Dendritic cell treated with granulocyte-macrophage colony-stimulating factor and Interleukin-4, amounts not matched to agents 40 ng/mL and 50 ng/mL, for 4 days (primary cell): Measurements from ENCODE around the gene MUC3A.

Experiments
- H3K27ac Mint-ChIP-seq: one replicate; pipeline ENCODE4 v1.8.0; 2022; ENCODE audit warnings: mild to moderate bottlenecking, mixed read lengths
- H3K27me3 Mint-ChIP-seq: one replicate; pipeline ENCODE4 v1.8.0; 2022; ENCODE audit warnings: mild to moderate bottlenecking, mixed read lengths
- H3K36me3 Mint-ChIP-seq: one replicate; pipeline ENCODE4 v1.8.0; 2022; ENCODE audit warnings: low read depth, mixed read lengths
- H3K4me1 Mint-ChIP-seq: one replicate; pipeline ENCODE4 v1.8.0; 2022; ENCODE audit warnings: low read depth, mixed read lengths
- H3K4me3 Mint-ChIP-seq: one replicate; pipeline ENCODE4 v1.8.0; 2022; ENCODE audit warnings: mild to moderate bottlenecking, moderate library complexity, mixed read lengths
- H3K9me3 Mint-ChIP-seq: one replicate; pipeline ENCODE4 v1.8.0; 2022; ENCODE audit warnings: mixed read lengths
- intact Hi-C: fragments of 100-400 bp; cut with micrococcal nuclease; formaldehyde crosslinking; loops from one replicate; pipeline ENCODE4 v1.15.0; 2022

Gene MUC3A

GRCh38 chr7:100952641-100953040 lies 3.3 kb downstream of the MUC3A start:
- Mint-ChIP-seq H3K4me3 (no peak overlapping the region), H3K27ac (no peak overlapping the region), H3K36me3 (no peaks in the 10 kb centered on the region), H3K9me3 (no peaks in the 10 kb centered on the region), H3K4me1 (no peaks in the 10 kb centered on the region), H3K27me3 (peaks cover 21% of the 10 kb centered on the region)
- intact Hi-C loops, result no loop called here

GRCh38 chr7:100957832-100958421 lies 8.6 kb downstream of the MUC3A start:
- Mint-ChIP-seq H3K27me3 (peaks cover 3% of the 10 kb centered on the region), H3K4me3 (no peak overlapping the region), H3K4me1 (no peaks in the 10 kb centered on the region), H3K9me3 (no peaks in the 10 kb centered on the region), H3K36me3 (no peaks in the 10 kb centered on the region), H3K27ac (no peak overlapping the region)
- intact Hi-C loops, result no loop called here

- H3K9me3 Mint-ChIP-seq, result no peaks in the 10 kb centered on the region
- no peak overlapping the region for H3K27ac Mint-ChIP-seq
- intact Hi-C loops, result no loop called here
- no peaks in the 10 kb centered on the region for H3K36me3 Mint-ChIP-seq
- H3K4me1 Mint-ChIP-seq, result no peaks in the 10 kb centered on the region
- H3K4me3 Mint-ChIP-seq, result no peak overlapping the region
- H3K27me3 Mint-ChIP-seq, result peaks cover 16% of the 10 kb centered on the region
Observed at GRCh38 chr7:100959894-100960293, 10.6 kb downstream of the MUC3A start.

GRCh38 chr7:100962537-100962936 lies 13.2 kb downstream of the MUC3A start:
- intact Hi-C loops, result no loop called here
- peaks cover 6% of the 10 kb centered on the region for H3K4me1 Mint-ChIP-seq

GRCh38 chr7:100963386-100963785 lies 14.1 kb downstream of the MUC3A start:
- intact Hi-C loops, result no loop called here
- Mint-ChIP-seq H3K27ac (no peak overlapping the region), H3K9me3 (no peaks in the 10 kb centered on the region), H3K4me1 (peaks cover 6% of the 10 kb centered on the region), H3K36me3 (no peaks in the 10 kb centered on the region), H3K4me3 (no peak overlapping the region), H3K27me3 (peaks cover 48% of the 10 kb centered on the region)

More at GRCh38 chr7:100962537-100962936, 13.2 kb downstream of the MUC3A start:
- peaks cover 39% of the 10 kb centered on the region for H3K27me3 Mint-ChIP-seq
- no peaks in the 10 kb centered on the region for H3K36me3 Mint-ChIP-seq
- no peak overlapping the region for H3K4me3 Mint-ChIP-seq
- no peaks in the 10 kb centered on the region for H3K9me3 Mint-ChIP-seq
- no peak overlapping the region for H3K27ac Mint-ChIP-seq

- Mint-ChIP-seq H3K4me1 (peaks cover 6% of the 10 kb centered on the region), H3K9me3 (no peaks in the 10 kb centered on the region), H3K36me3 (no peaks in the 10 kb centered on the region), H3K27me3 (peaks cover 53% of the 10 kb centered on the region), H3K27ac (no peak overlapping the region), H3K4me3 (no peak overlapping the region)
- intact Hi-C loops, result no loop called here
Observed at GRCh38 chr7:100963874-100964273, 14.5 kb downstream of the MUC3A start.

GRCh38 chr7:100964630-100965029 lies 15.3 kb downstream of the MUC3A start:
- peaks cover 6% of the 10 kb centered on the region for H3K4me1 Mint-ChIP-seq

GRCh38 chr7:100965045-100965722 lies 15.8 kb downstream of the MUC3A start:
- no peak overlapping the region for H3K27ac Mint-ChIP-seq
- peaks cover 63% of the 10 kb centered on the region for H3K27me3 Mint-ChIP-seq
- H3K36me3 Mint-ChIP-seq, result no peaks in the 10 kb centered on the region
- peaks cover 6% of the 10 kb centered on the region for H3K4me1 Mint-ChIP-seq
- no peak overlapping the region for H3K4me3 Mint-ChIP-seq
- intact Hi-C loops, result loop anchor here (5.0 kb wide), 1 partner anchor 68 kb away; the partner anchor contains the start of gene ACHE
- H3K9me3 Mint-ChIP-seq, result no peaks in the 10 kb centered on the region

More at GRCh38 chr7:100964630-100965029, 15.3 kb downstream of the MUC3A start:
- Mint-ChIP-seq H3K4me3 (no peak overlapping the region), H3K27me3 (peaks cover 60% of the 10 kb centered on the region), H3K27ac (no peak overlapping the region), H3K36me3 (no peaks in the 10 kb centered on the region), H3K9me3 (no peaks in the 10 kb centered on the region)
- intact Hi-C loops, result loop anchor here (5.0 kb wide), 1 partner anchor 67 kb away; the partner anchor contains the start of gene ACHE

- intact Hi-C loops, result loop anchor here (2.0 to 5.0 kb wide), 2 partner anchors 69 to 93 kb away; partner anchors contain the start of gene ACHE
- no peaks in the 10 kb centered on the region for H3K36me3 Mint-ChIP-seq
- no peak overlapping the region for H3K4me3 Mint-ChIP-seq
- H3K4me1 Mint-ChIP-seq, result peaks cover 6% of the 10 kb centered on the region
- peaks cover 65% of the 10 kb centered on the region for H3K27me3 Mint-ChIP-seq
- H3K9me3 Mint-ChIP-seq, result no peaks in the 10 kb centered on the region
- no peak overlapping the region for H3K27ac Mint-ChIP-seq
Observed at GRCh38 chr7:100965723-100966541, 16.6 kb downstream of the MUC3A start.

- Mint-ChIP-seq H3K36me3 (no peaks in the 10 kb centered on the region), H3K9me3 (no peaks in the 10 kb centered on the region), H3K27me3 (peaks cover 68% of the 10 kb centered on the region), H3K4me3 (no peak overlapping the region), H3K4me1 (peaks cover 6% of the 10 kb centered on the region), H3K27ac (no peak overlapping the region)
- intact Hi-C loops, result loop anchor here (2.0 to 5.0 kb wide), 2 partner anchors 69 to 92 kb away; partner anchors contain the start of gene ACHE
Observed at GRCh38 chr7:100966542-100967291, 17.4 kb downstream of the MUC3A start.

GRCh38 chr7:100967292-100967863 lies 18.0 kb downstream of the MUC3A start:
- intact Hi-C loops, result loop anchor here (2.0 to 5.0 kb wide), 2 partner anchors 70 to 91 kb away; partner anchors contain the start of gene ACHE
- Mint-ChIP-seq H3K9me3 (no peaks in the 10 kb centered on the region), H3K27ac (no peak overlapping the region), H3K27me3 (peaks cover 73% of the 10 kb centered on the region), H3K36me3 (no peaks in the 10 kb centered on the region), H3K4me3 (no peak overlapping the region), H3K4me1 (peaks cover 6% of the 10 kb centered on the region)

GRCh38 chr7:100968031-100968430 lies 18.7 kb downstream of the MUC3A start:
- Mint-ChIP-seq H3K4me1 (peaks cover 6% of the 10 kb centered on the region), H3K4me3 (no peak overlapping the region), H3K27me3 (peaks cover 72% of the 10 kb centered on the region), H3K27ac (no peak overlapping the region), H3K9me3 (no peaks in the 10 kb centered on the region), H3K36me3 (no peaks in the 10 kb centered on the region)
- intact Hi-C loops, result loop anchor here (5.0 kb wide), 1 partner anchor 71 kb away; the partner anchor contains the start of gene ACHE

GRCh38 chr7:100968650-100969049 lies 19.3 kb downstream of the MUC3A start:
- peaks cover 6% of the 10 kb centered on the region for H3K4me1 Mint-ChIP-seq
- intact Hi-C loops, result loop anchor here (5.0 kb wide), 1 partner anchor 71 kb away; the partner anchor contains the start of gene ACHE
- H3K36me3 Mint-ChIP-seq, result no peaks in the 10 kb centered on the region
- H3K27me3 Mint-ChIP-seq, result peaks cover 71% of the 10 kb centered on the region
- no peaks in the 10 kb centered on the region for H3K9me3 Mint-ChIP-seq
- H3K4me3 Mint-ChIP-seq, result no peak overlapping the region
- H3K27ac Mint-ChIP-seq, result no peak overlapping the region
